IMR-90 (cell line): Measurements from ENCODE around the gene EVA1C.

Source experiments
- CTCF ChIP-seq: conservative IDR thresholded peaks from 2 replicates; pipeline ENCODE4 v1.5.1; 2012; ENCODE audit warnings: mild to moderate bottlenecking, low read depth, low read length, improper control_type of control experiment
- ELK1 ChIP-seq: fragments of 150-350 bp; IDR thresholded peaks from 2 replicates; pipeline ENCODE4 v1.6.1; 2016; ENCODE audit warnings: low read depth, mild to moderate bottlenecking, low read length, moderate library complexity, borderline replicate concordance
- POLR2A ChIP-seq: IDR thresholded peaks from 2 replicates; pipeline ENCODE4 v1.6.1; 2012; ENCODE audit warnings: mild to moderate bottlenecking, low read depth, low read length
- SMC3 ChIP-seq: fragments of 150-350 bp; IDR thresholded peaks from 2 replicates; pipeline ENCODE4 v1.6.1; 2016; ENCODE audit warnings: low read depth, mild to moderate bottlenecking, antibody characterized with exemption, low read length, moderate library complexity

DNA sequence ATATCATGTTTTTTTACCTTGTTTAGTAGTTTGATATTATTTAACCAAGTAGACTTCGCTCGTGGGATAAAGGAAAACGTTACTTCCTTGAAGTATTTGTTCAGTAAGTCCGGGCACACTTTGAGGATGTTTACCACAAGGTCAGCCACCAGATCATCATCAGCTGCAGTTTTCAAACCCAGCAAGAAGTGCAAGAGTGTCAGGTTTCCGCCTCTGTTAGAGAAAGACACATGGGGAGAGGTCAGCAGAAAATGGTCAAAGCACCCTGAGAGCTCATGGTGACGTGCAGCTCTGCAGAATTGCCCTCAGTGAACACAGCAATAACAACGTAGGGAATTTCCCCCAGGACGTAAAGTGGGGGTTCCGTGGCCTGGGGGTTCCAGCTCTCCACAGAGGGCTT, 44.1 kb upstream of the EVA1C start:
- TF ChIP-seq CTCF: no peak
- no peak for TF ChIP-seq SMC3
- TF ChIP-seq ELK1: no peak
- no peak for TF ChIP-seq POLR2A
